ENCODE data around the gene NR1H4. TPM values are rescaled to one million over a fixed set of nuclear protein-coding genes. Genes with fewer than 3 reads are reported as not detected.

The NR1H4 gene
- total RNA-seq, 1 donor: under 0.01 TPM

- no peak for TF ChIP-seq CTCF (IDR thresholded peaks at IDR 0.05; ENCODE audit: insufficient read depth, low read depth, low read length)
- no peak for DNase-seq (ENCODE audit: low read depth)
- no peak overlapping the region for H3K4me3 ChIP-seq (ENCODE audit: low read depth, low read length)
Measured at GRCh38 chr12:100567945-100568344, 94.3 kb downstream of the NR1H4 start.

- DNase-seq (ENCODE audit: low read depth): no peak
- H3K4me3 ChIP-seq (ENCODE audit: low read depth, low read length): no peak overlapping the region
- TF ChIP-seq CTCF (IDR thresholded peaks at IDR 0.05; ENCODE audit: insufficient read depth, low read depth, low read length): no peak
Measured at GRCh38 chr12:100572184-100572583, 98.5 kb downstream of the NR1H4 start.

GRCh38 chr12:100573292-100574186 lies 99.9 kb downstream of the NR1H4 start, which contains the start of gene GAS2L3:
TSS of gene GAS2L3 (plus strand) at chr12:100573684. CDS start at chr12:100594905, 21,221 bp downstream.
- no peak for TF ChIP-seq CTCF (IDR thresholded peaks at IDR 0.05; ENCODE audit: insufficient read depth, low read depth, low read length)
- peak; percentile 87 for DNase-seq (ENCODE audit: low read depth)
- peak within 1 kb of the TSS; percentile 87 for H3K4me3 ChIP-seq (ENCODE audit: low read depth, low read length)

- no peak for TF ChIP-seq CTCF (IDR thresholded peaks at IDR 0.05; ENCODE audit: insufficient read depth, low read depth, low read length)
- peak overlapping the region; percentile 87 for H3K4me3 ChIP-seq (ENCODE audit: low read depth, low read length)
- DNase-seq (ENCODE audit: low read depth): peak; percentile 37
Measured at GRCh38 chr12:100574187-100575074, 100.8 kb downstream of the NR1H4 start.

- H3K4me3 ChIP-seq (ENCODE audit: low read depth, low read length): no peak overlapping the region
- TF ChIP-seq CTCF (IDR thresholded peaks at IDR 0.05; ENCODE audit: insufficient read depth, low read depth, low read length): no peak
- peak; percentile 95 for DNase-seq (ENCODE audit: low read depth)
Measured at GRCh38 chr12:100576331-100577036, 102.8 kb downstream of the NR1H4 start.

- DNase-seq (ENCODE audit: low read depth): no peak
- no peak overlapping the region for H3K4me3 ChIP-seq (ENCODE audit: low read depth, low read length)
- no peak for TF ChIP-seq CTCF (IDR thresholded peaks at IDR 0.05; ENCODE audit: insufficient read depth, low read depth, low read length)
Measured at GRCh38 chr12:100578923-100579322, 105.3 kb downstream of the NR1H4 start.

All from fibroblast of villous mesenchyme (primary cell).